Neural crest cell (in vitro differentiated cells): Measurements from ENCODE around the gene TLK1. TPM values are rescaled to one million over a fixed set of nuclear protein-coding genes. Genes with fewer than 3 reads are reported as not detected.

ENCODE experiments used
- DNase-seq: peaks from one replicate; pipeline ENCODE4 v3.0.0; 2021; ENCODE audit warnings: low read depth, mixed read lengths, low spot score
- H3K27ac Mint-ChIP-seq: one replicate; pipeline ENCODE4 v1.8.0; 2021; ENCODE audit warnings: mild to moderate bottlenecking, mixed read lengths; ENCODE audit not compliant: unreplicated experiment
- H3K27me3 Mint-ChIP-seq: 2 replicates; pipeline ENCODE4 v1.8.0; 2021; ENCODE audit warnings: low read depth, mild to moderate bottlenecking, mixed read lengths
- H3K36me3 Mint-ChIP-seq: 2 replicates; pipeline ENCODE4 v1.8.0; 2021; ENCODE audit warnings: low read depth, mild to moderate bottlenecking, mixed read lengths
- H3K4me1 Mint-ChIP-seq: 2 replicates; pipeline ENCODE4 v1.8.0; 2021; ENCODE audit warnings: mixed read lengths
- H3K4me3 Mint-ChIP-seq: one replicate; pipeline ENCODE4 v1.8.0; 2021; ENCODE audit warnings: mild to moderate bottlenecking, mixed read lengths
- H3K9me3 Mint-ChIP-seq: 2 replicates; pipeline ENCODE4 v1.8.0; 2021; ENCODE audit warnings: mixed read lengths
- total RNA-seq: library from RNA; stranded (reverse); gene quantifications from 2 replicates; pipeline ENCODE4 v1.2.1, GENCODE V29; 2021
- TF ChIP-seq, protein P1 (sequence below): fragments of 200-600 bp; sonication (generic); conservative IDR thresholded peaks from 2 replicates; pipeline ENCODE4 v1.5.0; 2021; ENCODE audit warnings: antibody characterized with exemption, mild to moderate bottlenecking

TLK1 gene
- total RNA-seq, 1 donor from 2014 or later, result 65.5 TPM

DNA sequence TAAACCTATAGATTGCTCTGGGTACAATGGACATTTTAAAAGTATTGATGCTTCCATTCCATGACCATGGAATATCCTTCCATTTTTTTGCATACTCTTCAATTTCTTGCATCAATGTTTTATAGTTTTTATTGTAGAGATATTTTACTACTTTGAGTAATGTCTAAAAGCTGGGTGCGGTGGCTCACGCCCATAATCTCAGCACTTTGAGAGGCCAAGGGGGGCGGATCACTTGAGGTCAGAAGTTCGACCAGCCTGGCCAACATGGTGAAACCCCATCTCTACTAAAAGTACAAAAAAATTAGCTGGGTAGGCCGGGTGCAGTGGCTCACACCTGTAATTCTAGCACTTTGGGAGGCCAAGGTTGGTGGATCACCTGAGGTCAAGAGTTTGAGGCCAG is 88.5 kb downstream of the TLK1 start:
- Mint-ChIP-seq H3K4me3 (no peak overlapping the region), H3K27ac (no peak overlapping the region), H3K36me3 (peaks cover 30% of the 10 kb centered on the region), H3K9me3 (peaks cover 5% of the 10 kb centered on the region), H3K27me3 (no peaks in the 10 kb centered on the region), H3K4me1 (no peaks in the 10 kb centered on the region)
- TF ChIP-seq, protein P1, sequence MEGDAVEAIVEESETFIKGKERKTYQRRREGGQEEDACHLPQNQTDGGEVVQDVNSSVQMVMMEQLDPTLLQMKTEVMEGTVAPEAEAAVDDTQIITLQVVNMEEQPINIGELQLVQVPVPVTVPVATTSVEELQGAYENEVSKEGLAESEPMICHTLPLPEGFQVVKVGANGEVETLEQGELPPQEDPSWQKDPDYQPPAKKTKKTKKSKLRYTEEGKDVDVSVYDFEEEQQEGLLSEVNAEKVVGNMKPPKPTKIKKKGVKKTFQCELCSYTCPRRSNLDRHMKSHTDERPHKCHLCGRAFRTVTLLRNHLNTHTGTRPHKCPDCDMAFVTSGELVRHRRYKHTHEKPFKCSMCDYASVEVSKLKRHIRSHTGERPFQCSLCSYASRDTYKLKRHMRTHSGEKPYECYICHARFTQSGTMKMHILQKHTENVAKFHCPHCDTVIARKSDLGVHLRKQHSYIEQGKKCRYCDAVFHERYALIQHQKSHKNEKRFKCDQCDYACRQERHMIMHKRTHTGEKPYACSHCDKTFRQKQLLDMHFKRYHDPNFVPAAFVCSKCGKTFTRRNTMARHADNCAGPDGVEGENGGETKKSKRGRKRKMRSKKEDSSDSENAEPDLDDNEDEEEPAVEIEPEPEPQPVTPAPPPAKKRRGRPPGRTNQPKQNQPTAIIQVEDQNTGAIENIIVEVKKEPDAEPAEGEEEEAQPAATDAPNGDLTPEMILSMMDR, result no peak
- no peak for DNase-seq

DNA sequence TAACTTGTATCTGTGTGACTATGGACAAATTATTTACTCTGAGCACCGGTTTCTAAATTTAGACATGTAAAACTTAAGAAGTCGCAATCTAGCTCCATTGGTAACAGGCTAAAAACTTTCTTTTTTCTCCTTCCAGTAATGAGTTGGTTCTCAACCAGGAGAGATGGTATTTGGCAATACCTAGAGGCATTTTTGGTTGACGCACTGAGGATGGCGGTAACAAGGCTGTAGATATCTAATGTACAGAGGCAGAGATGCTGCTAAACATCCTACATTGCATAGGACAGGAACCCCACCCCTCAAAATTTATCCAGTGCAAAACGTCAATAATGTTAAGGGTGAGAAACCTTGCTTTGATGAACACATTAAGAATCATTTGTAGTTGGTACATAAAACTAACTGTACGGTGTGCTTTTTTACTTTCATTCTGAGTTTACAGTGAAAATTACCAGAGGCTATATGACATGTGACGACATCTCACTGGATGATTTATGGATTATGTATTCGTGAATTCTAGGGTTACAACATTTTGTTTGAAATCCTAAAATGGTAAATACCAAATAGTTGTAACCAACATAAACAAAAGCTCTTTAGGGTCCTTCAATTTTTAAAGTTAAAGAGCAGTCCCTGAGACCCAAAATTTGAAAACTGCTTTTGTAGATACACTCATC is 91.3 kb downstream of the TLK1 start:
- Mint-ChIP-seq H3K4me3 (no peak overlapping the region), H3K4me1 (no peaks in the 10 kb centered on the region), H3K27ac (no peak overlapping the region), H3K9me3 (peaks cover 5% of the 10 kb centered on the region), H3K27me3 (no peaks in the 10 kb centered on the region), H3K36me3 (peaks cover 25% of the 10 kb centered on the region)
- no peak for DNase-seq
- TF ChIP-seq, protein P1, result no peak

DNA sequence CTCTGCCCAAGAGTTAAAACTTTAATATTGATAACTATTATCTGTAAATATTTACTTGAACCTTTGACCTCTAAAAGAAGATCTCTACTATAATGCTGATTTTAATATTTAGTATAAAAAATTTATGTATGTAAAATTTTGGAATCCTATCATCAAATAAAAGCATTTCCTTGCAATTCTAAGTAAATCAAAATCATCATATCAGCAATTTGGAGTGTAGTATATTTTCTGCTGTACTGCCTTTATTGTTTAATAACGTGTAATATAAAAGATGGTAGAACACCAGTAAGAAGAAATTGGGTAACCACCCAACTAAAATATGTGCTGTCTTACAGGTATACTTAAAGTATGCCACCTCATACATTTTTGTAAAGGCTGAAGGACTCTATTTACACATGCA is 94.6 kb downstream of the TLK1 start:
- TF ChIP-seq, protein P1, result no peak
- DNase-seq, result no peak
- H3K4me1 Mint-ChIP-seq, result no peaks in the 10 kb centered on the region
- no peak overlapping the region for H3K4me3 Mint-ChIP-seq
- H3K36me3 Mint-ChIP-seq, result peaks cover 18% of the 10 kb centered on the region
- H3K27me3 Mint-ChIP-seq, result no peaks in the 10 kb centered on the region
- peaks cover 5% of the 10 kb centered on the region for H3K9me3 Mint-ChIP-seq
- H3K27ac Mint-ChIP-seq, result no peak overlapping the region

DNA sequence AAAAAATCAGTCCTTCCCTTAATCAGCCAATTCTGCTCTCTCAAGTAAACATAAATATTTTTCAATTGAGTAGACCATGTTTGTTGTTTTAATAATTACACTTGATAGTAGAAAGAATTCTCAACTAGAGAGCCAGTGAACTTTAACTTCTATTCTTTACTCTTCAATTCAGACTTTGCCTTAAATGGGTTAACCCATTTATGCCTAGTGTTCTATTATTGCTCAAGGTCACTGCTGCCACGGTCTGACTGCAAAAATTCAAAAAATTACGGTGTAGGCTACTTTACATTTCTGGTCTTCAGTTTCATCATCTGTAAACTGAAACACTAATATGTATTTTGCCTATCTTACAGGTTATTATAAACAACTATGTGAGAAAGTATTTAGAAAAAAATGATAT is 103.1 kb downstream of the TLK1 start:
- TF ChIP-seq, protein P1, result no peak
- DNase-seq, result no peak
- Mint-ChIP-seq H3K9me3 (peaks cover 3% of the 10 kb centered on the region), H3K27ac (no peak overlapping the region), H3K27me3 (no peaks in the 10 kb centered on the region), H3K4me1 (no peaks in the 10 kb centered on the region), H3K4me3 (no peak overlapping the region), H3K36me3 (peaks cover 37% of the 10 kb centered on the region)

DNA sequence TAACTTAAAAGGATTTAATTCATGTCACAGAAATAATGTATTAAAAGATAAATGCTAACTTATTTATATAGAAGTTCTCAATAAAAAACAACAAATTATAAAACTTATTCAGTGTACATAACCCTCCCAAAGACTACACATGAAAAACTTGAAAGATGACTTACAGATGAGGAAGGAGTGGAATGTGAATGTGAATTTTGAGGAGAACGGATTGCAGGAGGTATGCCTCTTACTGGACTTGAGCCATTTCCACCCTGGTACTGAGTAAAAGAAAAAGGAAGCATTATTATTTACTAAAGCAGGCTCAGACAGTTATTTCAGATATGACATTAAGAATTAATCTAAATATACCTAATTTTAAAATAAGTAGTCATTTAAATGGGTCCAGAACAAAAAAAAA is 104.4 kb downstream of the TLK1 start:
- Mint-ChIP-seq H3K27ac (no peak overlapping the region), H3K36me3 (peaks cover 42% of the 10 kb centered on the region), H3K27me3 (no peaks in the 10 kb centered on the region), H3K4me3 (no peak overlapping the region), H3K4me1 (no peaks in the 10 kb centered on the region), H3K9me3 (peaks cover 3% of the 10 kb centered on the region)
- TF ChIP-seq, protein P1, result no peak
- no peak for DNase-seq
